ENCODE measurements around the gene DHCR24.
A peak's percentile ranks its signal among the peaks of the same experiment; 100 is the strongest.

DHCR24 gene

DNA sequence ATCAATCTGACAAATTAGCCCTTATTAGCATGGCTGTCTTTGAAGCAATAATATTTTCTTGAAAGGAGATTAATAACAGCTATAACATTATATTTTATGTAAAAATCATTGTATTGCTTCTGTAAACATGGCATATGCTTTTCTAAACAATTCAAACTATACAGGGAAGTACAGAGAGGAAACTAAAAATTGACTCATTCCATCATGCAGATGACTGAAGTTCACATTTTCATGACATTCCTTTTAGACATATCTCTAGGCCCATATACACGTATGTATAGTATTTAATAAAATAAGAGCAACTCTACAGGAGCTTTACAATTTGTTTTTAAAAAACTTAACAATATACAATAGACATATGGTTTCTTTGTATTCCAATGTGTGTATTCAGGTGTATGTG is 5.6 kb upstream of the DHCR24 start:
- no peak for DNase-seq (ENCODE audit: extremely low spot score)
- ChIA-PET CTCF (no interaction called here), POLR2A (no interaction called here)
- TF ChIP-seq NFRKB (IDR thresholded peaks at IDR 0.05) (no peak), HDGF (IDR thresholded peaks at IDR 0.05; ENCODE audit: borderline replicate concordance) (no peak), L3MBTL2 (conservative IDR thresholded peaks at IDR 0.05) (no peak), FOXA1 (IDR thresholded peaks at IDR 0.05) (no peak)

DNA sequence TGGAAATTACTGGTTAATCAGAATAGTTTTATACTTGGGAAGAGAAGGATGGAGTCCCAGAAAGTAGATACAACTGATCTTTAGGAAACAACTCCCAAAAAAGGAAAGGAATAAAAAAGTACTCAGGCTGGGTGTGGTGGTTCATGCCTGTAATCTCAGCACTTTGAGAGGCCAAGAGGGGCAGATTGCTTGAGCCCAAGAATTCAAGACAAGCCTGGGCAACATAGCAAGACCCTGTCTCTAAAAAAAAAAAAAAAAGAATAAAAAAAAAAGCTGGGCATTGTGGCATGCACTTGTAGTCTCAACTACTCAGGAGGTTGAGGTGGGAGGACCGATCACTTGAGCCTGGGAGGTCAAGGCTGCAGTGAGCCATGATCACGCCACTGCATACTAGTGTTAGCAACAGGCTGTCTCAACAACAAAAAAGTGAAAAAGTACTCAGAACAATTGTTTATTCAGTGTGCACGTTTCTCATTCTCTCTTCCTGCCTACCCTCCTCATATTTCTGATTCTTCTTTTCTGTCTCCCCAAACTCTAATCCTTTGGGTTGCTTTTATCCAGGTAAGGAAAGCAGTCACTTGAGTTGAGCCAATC is 2.2 kb upstream of the DHCR24 start:
- ChIA-PET CTCF (interaction anchor here (0.7 kb wide), 1 partner anchor 43 kb away, joined by 3 read pairs; no protein-coding TSS in a partner anchor), POLR2A (no interaction called here)
- TF ChIP-seq FOXM1 (IDR thresholded peaks at IDR 0.05; ENCODE audit: borderline replicate concordance) (no peak), L3MBTL2 (conservative IDR thresholded peaks at IDR 0.05) (no peak)
- no peak for DNase-seq (ENCODE audit: extremely low spot score)

DNA sequence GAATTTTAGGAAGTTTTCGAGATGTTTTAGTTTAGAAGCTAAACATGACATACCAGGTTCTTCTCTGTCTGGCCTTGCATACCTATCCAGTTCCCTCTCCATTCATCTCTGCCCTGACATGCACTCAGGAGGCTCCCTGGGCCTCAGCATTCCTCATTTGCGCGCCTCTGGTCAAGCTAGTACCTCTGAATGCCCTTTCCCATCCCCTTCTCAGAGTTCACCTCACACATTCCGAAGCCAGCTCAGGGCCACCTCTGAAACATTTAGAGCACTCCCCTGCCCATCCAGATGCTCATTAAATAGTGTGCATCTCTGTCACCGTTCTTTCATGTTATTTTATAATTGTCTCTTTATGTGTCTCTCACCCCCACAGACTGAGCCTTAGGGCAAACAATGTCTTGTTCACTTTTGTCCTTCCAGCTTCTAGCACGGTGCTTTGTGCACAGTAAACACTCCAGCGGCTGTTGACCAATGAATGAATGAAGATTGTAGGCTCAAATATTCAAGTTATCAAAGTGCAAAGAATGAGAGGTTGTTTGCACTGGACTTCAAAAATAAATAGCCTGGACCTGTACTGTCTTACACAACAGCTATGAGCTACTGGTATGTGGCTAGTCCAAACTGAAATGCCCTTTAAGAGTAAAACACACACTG is 1.2 kb upstream of the DHCR24 start:
- POLR2A ChIA-PET = interaction anchor here (1.0 to 3.6 kb wide), 2 partner anchors 16 to 62 kb away, joined by 3 to 10 read pairs; no protein-coding TSS in a partner anchor
- CTCF ChIA-PET = interaction anchor here (2.9 kb wide), 1 partner anchor 9 kb away, joined by 7 read pairs; no protein-coding TSS in a partner anchor
- TF ChIP-seq LEF1 (IDR thresholded peaks at IDR 0.05; ENCODE audit: borderline replicate concordance) = no peak
- TF ChIP-seq FOXA1 (IDR thresholded peaks at IDR 0.05) = no peak
- no peak for TF ChIP-seq SP1 (IDR thresholded peaks at IDR 0.05)
- no peak for TF ChIP-seq CTBP1 (IDR thresholded peaks at IDR 0.05; ENCODE audit: borderline replicate concordance)
- no peak for TF ChIP-seq ZNF384 (IDR thresholded peaks at IDR 0.05)
- no peak for DNase-seq (ENCODE audit: extremely low spot score)

DNA sequence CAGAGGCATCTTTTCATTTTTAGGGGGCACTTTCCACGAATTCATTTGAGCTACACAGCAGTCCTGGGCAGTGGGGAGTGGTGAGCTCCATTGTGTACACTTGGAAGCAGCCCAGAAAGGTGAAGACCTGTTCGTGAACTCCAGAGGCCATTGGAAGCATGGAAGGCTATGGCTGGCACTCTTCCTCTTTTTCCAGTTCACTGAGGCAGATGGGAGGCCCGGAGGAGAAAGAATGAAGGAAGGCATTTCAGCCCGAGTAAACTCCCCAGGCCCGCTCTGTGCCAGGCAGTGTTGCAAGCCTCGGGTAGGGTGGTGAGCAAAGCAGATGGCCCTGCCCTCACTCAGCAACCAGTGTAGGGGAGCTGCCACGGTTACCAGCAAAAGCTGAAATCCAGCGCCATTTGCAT is 673 bp upstream of the DHCR24 start:
- POLR2A ChIA-PET = interaction anchor here (1.0 to 3.6 kb wide), 2 partner anchors 16 to 63 kb away, joined by 3 to 10 read pairs; no protein-coding TSS in a partner anchor
- DNase-seq (ENCODE audit: extremely low spot score) = no peak
- TF ChIP-seq L3MBTL2 (conservative IDR thresholded peaks at IDR 0.05) = 0 out of 2 replicates have a peak, but pooled peaks have one; percentile 0
- TF ChIP-seq HDGF (IDR thresholded peaks at IDR 0.05; ENCODE audit: borderline replicate concordance) = no peak
- CTCF ChIA-PET = interaction anchor here (0.7 to 2.9 kb wide), 4 partner anchors 9 to 160 kb away, joined by 3 to 7 read pairs (median 4); no protein-coding TSS in a partner anchor

DNA sequence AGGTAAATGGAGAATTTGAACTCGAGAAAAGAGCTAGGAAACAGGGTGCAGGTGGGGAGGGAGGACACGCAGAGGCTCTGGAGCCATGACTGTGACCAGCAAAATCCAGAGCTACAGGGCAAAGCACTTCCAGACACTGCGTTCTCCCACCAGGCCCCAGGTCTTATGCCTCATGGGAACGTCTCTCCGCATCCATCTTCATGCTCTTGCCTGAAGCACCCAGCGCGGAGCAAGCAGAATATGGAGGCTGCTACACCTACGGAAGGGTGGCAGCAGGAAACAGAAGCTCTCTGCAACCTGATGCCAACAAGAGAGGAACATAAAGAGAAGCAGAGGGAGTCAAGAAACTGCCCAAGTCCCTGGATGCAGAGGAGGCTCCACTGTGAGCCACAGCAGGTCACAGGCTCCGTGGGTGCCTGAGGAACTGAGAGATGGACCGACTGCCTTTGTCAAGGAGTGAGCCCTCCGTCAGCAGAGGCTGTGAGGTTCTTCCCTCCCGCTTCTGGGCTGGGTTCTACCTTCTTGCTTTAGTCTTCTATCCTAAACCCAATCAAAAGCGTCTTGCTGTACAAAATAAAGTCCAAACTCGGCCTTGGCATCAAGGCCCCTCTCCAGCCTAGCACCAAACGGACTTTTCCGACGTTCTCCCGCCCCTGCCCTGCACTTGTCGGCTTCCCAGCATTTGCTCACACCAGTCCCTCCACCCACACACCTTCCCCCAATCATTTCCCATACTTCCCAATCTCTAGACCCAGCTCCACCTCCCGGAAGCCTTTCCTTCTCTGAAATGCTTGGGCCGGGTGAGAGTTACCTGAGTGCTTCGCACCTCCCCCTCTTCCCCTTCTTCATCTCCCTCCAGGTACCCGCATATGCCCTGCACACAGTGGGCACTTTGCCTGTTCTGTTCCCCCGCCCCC is 930 bp downstream of the DHCR24 start:
- TF ChIP-seq ZNF384 (IDR thresholded peaks at IDR 0.05) (no peak), L3MBTL2 (conservative IDR thresholded peaks at IDR 0.05) (no peak), FOXA1 (IDR thresholded peaks at IDR 0.05) (no peak), HDGF (IDR thresholded peaks at IDR 0.05; ENCODE audit: borderline replicate concordance) (no peak), FOXM1 (IDR thresholded peaks at IDR 0.05; ENCODE audit: borderline replicate concordance) (no peak), SUZ12 (IDR thresholded peaks at IDR 0.05) (no peak), NFRKB (IDR thresholded peaks at IDR 0.05) (no peak), CTBP1 (IDR thresholded peaks at IDR 0.05; ENCODE audit: borderline replicate concordance) (no peak), ELF4 (IDR thresholded peaks at IDR 0.05) (no peak), SP1 (IDR thresholded peaks at IDR 0.05) (no peak), FOXK2 (IDR thresholded peaks at IDR 0.05) (no peak), LEF1 (IDR thresholded peaks at IDR 0.05; ENCODE audit: borderline replicate concordance) (no peak), TARDBP (IDR thresholded peaks at IDR 0.05) (no peak), BHLHE40 (IDR thresholded peaks at IDR 0.05; ENCODE audit: borderline replicate concordance) (no peak), ARNT (IDR thresholded peaks at IDR 0.05) (no peak)
- TF ChIP-seq, protein P1, sequence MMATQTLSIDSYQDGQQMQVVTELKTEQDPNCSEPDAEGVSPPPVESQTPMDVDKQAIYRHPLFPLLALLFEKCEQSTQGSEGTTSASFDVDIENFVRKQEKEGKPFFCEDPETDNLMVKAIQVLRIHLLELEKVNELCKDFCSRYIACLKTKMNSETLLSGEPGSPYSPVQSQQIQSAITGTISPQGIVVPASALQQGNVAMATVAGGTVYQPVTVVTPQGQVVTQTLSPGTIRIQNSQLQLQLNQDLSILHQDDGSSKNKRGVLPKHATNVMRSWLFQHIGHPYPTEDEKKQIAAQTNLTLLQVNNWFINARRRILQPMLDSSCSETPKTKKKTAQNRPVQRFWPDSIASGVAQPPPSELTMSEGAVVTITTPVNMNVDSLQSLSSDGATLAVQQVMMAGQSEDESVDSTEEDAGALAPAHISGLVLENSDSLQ (IDR thresholded peaks at IDR 0.05) = no peak
- POLR2A ChIA-PET = interaction anchor here (0.7 to 3.6 kb wide), 11 partner anchors 11 to 479 kb away, joined by 3 to 10 read pairs (median 4); no protein-coding TSS in a partner anchor
- peak; percentile 74 for DNase-seq (ENCODE audit: extremely low spot score)
- CTCF ChIA-PET = interaction anchor here (0.6 to 2.9 kb wide), 4 partner anchors 8 to 64 kb away, joined by 3 to 7 read pairs (median 4); no protein-coding TSS in a partner anchor

DNA sequence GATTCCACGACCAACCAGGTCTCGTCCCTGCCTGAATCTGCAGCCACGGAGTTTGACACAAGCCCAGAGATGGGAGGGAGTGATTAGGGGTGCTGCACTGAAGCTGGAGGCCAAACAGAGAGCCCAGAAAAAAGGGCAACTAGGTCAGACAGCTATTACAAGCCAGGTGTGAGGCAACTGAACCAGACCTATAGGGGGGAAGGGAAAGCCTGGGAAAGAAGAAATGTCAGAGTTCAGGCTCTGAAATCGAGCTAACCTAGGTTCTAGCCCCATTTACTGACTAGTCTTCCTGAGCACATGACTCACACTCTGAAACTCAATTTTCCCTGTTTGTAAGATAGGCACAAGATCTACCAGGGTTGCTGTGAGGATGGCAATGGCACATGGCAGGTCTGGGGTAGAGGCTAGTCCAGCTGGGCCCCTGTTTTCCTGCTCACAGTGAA is 1.7 kb downstream of the DHCR24 start:
- no peak for TF ChIP-seq L3MBTL2 (conservative IDR thresholded peaks at IDR 0.05)
- no peak for TF ChIP-seq ARNT (IDR thresholded peaks at IDR 0.05)
- TF ChIP-seq ELF4 (IDR thresholded peaks at IDR 0.05) = no peak
- TF ChIP-seq BHLHE40 (IDR thresholded peaks at IDR 0.05; ENCODE audit: borderline replicate concordance) = no peak
- no peak for TF ChIP-seq LEF1 (IDR thresholded peaks at IDR 0.05; ENCODE audit: borderline replicate concordance)
- no peak for TF ChIP-seq SP1 (IDR thresholded peaks at IDR 0.05)
- no peak for TF ChIP-seq FOXA1 (IDR thresholded peaks at IDR 0.05)
- TF ChIP-seq TARDBP (IDR thresholded peaks at IDR 0.05) = no peak
- no peak for TF ChIP-seq FOXK2 (IDR thresholded peaks at IDR 0.05)
- no peak for TF ChIP-seq HDGF (IDR thresholded peaks at IDR 0.05; ENCODE audit: borderline replicate concordance)
- no peak for TF ChIP-seq SUZ12 (IDR thresholded peaks at IDR 0.05)
- no peak for TF ChIP-seq ZNF384 (IDR thresholded peaks at IDR 0.05)
- no peak for TF ChIP-seq FOXM1 (IDR thresholded peaks at IDR 0.05; ENCODE audit: borderline replicate concordance)
- no peak for TF ChIP-seq NFRKB (IDR thresholded peaks at IDR 0.05)
- TF ChIP-seq, protein P1 (IDR thresholded peaks at IDR 0.05) = no peak
- TF ChIP-seq CTBP1 (IDR thresholded peaks at IDR 0.05; ENCODE audit: borderline replicate concordance) = no peak
- DNase-seq (ENCODE audit: extremely low spot score) = no peak
- POLR2A ChIA-PET = interaction anchor here (1.8 to 3.6 kb wide), 2 partner anchors 60 to 65 kb away, joined by 9 to 10 read pairs; no protein-coding TSS in a partner anchor
- CTCF ChIA-PET = no interaction called here
